ENCODE measurements around the gene NR6A1. TPM values are rescaled to one million over a fixed set of nuclear protein-coding genes. Genes with fewer than 3 reads are reported as not detected.

NR6A1 gene
- total RNA-seq, 2 experiments from 2014 or later = not detected

GRCh38 chr9:124661271-124661670 is 109.8 kb downstream of the NR6A1 start:
- CTCF ChIA-PET = interaction anchor here (0.8 to 1.1 kb wide), 2 partner anchors 12 to 13 kb away, joined by 3 read pairs; no protein-coding TSS in a partner anchor
- Mint-ChIP-seq H3K27ac (peak overlapping the region; percentile 23), H3K4me3 (no peak overlapping the region), H3K27me3 (peaks cover 17% of the 10 kb centered on the region), H3K36me3 (ENCODE audit: low read depth) (no peaks in the 10 kb centered on the region), H3K4me1 (ENCODE audit: low read depth) (peaks cover 35% of the 10 kb centered on the region), H3K9me3 (no peaks in the 10 kb centered on the region)
- no peak overlapping the region for H3K27ac ChIP-seq (ENCODE audit: low read depth in 1 of 2, low read length in 2 of 2)
- DNase-seq (no peak), ATAC-seq (ENCODE audit: poor library complexity) (no peak)
- POLR2A ChIA-PET = no interaction called here
- no peak for TF ChIP-seq CTCF (IDR thresholded peaks at IDR 0.05)
- H3K27me3 ChIP-seq (ENCODE audit: control insufficient read depth in 1 of 2, insufficient read depth in 2 of 2, low read length in 2 of 2) = peaks cover 0 to 4% of the 10 kb centered on the region in 2 experiments
- intact Hi-C loops (cut with DNase I, micrococcal nuclease) = no loop called here
- H3K4me3 ChIP-seq (ENCODE audit: low read length) = no peak overlapping the region
- no peaks in the 10 kb centered on the region for H3K36me3 ChIP-seq (ENCODE audit: insufficient read depth, low read length)
- peaks cover 10% of the 10 kb centered on the region for H3K4me1 ChIP-seq (ENCODE audit: insufficient read depth, low read length)
- no peaks in the 10 kb centered on the region for H3K9me3 ChIP-seq (ENCODE audit: control insufficient read depth in 1 of 2, insufficient read depth in 1 of 2, low read length in 2 of 2)

- peaks cover 35% of the 10 kb centered on the region for H3K4me1 Mint-ChIP-seq (ENCODE audit: low read depth)
- peak in 4 of 14 experiments; percentile 4 to 21 (median 7) for DNase-seq
- peak overlapping the region; percentile 43 for H3K4me3 ChIP-seq (ENCODE audit: low read length)
Measured at GRCh38 chr9:124660341-124660801, 110.7 kb downstream of the NR6A1 start.

GRCh38 chr9:124659099-124659659 is 111.9 kb downstream of the NR6A1 start:
- ATAC-seq (ENCODE audit: poor library complexity) (peak; percentile 40), DNase-seq (peak in 13 of 14 experiments; percentile 4 to 58 (median 16))
- Histone ChIP-seq H3K36me3 (ENCODE audit: insufficient read depth, low read length) (no peaks in the 10 kb centered on the region), H3K27me3 (ENCODE audit: control insufficient read depth in 1 of 2, insufficient read depth in 2 of 2, low read length in 2 of 2) (peaks cover 0 to 4% of the 10 kb centered on the region in 2 experiments), H3K27ac (ENCODE audit: low read depth in 1 of 2, low read length in 2 of 2) (no peak overlapping the region), H3K4me3 (ENCODE audit: low read length) (peak overlapping the region; percentile 62), H3K4me1 (ENCODE audit: insufficient read depth, low read length) (peaks cover 10% of the 10 kb centered on the region), H3K9me3 (ENCODE audit: control insufficient read depth in 1 of 2, insufficient read depth in 1 of 2, low read length in 2 of 2) (no peaks in the 10 kb centered on the region)
- no peaks in the 10 kb centered on the region for H3K9me3 Mint-ChIP-seq
- no peak for TF ChIP-seq CTCF (IDR thresholded peaks at IDR 0.05)
- ChIA-PET POLR2A (interaction anchor here (0.6 to 1.3 kb wide), 6 partner anchors 9 to 731 kb away, joined by 3 to 6 read pairs (median 4); no protein-coding TSS in a partner anchor), CTCF (no interaction called here)
- H3K4me1 Mint-ChIP-seq (ENCODE audit: low read depth) = peaks cover 35% of the 10 kb centered on the region
- peaks cover 14% of the 10 kb centered on the region for H3K27me3 Mint-ChIP-seq
- H3K36me3 Mint-ChIP-seq (ENCODE audit: low read depth) = no peaks in the 10 kb centered on the region
- peak overlapping the region; percentile 92 for H3K27ac Mint-ChIP-seq
- intact Hi-C loops (cut with DNase I, micrococcal nuclease) = no loop called here
- peak overlapping the region; percentile 90 for H3K4me3 Mint-ChIP-seq

More at GRCh38 chr9:124660341-124660801, 110.7 kb downstream of the NR6A1 start:
- ChIA-PET CTCF (interaction anchor here (1.1 kb wide), 1 partner anchor 11 kb away, joined by 3 read pairs; no protein-coding TSS in a partner anchor), POLR2A (interaction anchor here (1.0 to 1.1 kb wide), 2 partner anchors 281 to 733 kb away, joined by 3 to 4 read pairs; no protein-coding TSS in a partner anchor)
- no peak for TF ChIP-seq CTCF (IDR thresholded peaks at IDR 0.05)
- H3K4me1 ChIP-seq (ENCODE audit: insufficient read depth, low read length) = peaks cover 10% of the 10 kb centered on the region
- peaks cover 17% of the 10 kb centered on the region for H3K27me3 Mint-ChIP-seq
- ATAC-seq (ENCODE audit: poor library complexity) = no peak
- intact Hi-C loops (cut with DNase I, micrococcal nuclease) = no loop called here
- no peaks in the 10 kb centered on the region for H3K36me3 Mint-ChIP-seq (ENCODE audit: low read depth)
- H3K4me3 Mint-ChIP-seq = peak overlapping the region; percentile 90
- H3K9me3 Mint-ChIP-seq = no peaks in the 10 kb centered on the region
- no peaks in the 10 kb centered on the region for H3K36me3 ChIP-seq (ENCODE audit: insufficient read depth, low read length)
- H3K9me3 ChIP-seq (ENCODE audit: control insufficient read depth in 1 of 2, insufficient read depth in 1 of 2, low read length in 2 of 2) = no peaks in the 10 kb centered on the region
- H3K27ac ChIP-seq (ENCODE audit: low read depth in 1 of 2, low read length in 2 of 2) = no peak overlapping the region
- peaks cover 0 to 4% of the 10 kb centered on the region in 2 experiments for H3K27me3 ChIP-seq (ENCODE audit: control insufficient read depth in 1 of 2, insufficient read depth in 2 of 2, low read length in 2 of 2)
- peak overlapping the region; percentile 92 for H3K27ac Mint-ChIP-seq
